Stimulated activated CD4-positive, alpha-beta T cell treated with anti-CD3 and anti-CD28 coated beads, Interleukin-15, amount 100 ng/mL, for 48 hours (primary cell): ENCODE measurements around the gene MYRIP.
A peak's percentile ranks its signal among the peaks of the same experiment; 100 is the strongest.
"Not testable (repeated sequence)": the region's sequence is repeated elsewhere in the genome, so short reads cannot be mapped to it uniquely, and the experiment has no call there.

ENCODE experiments used
- DNase-seq, 2 donors: peaks; one replicate each; pipeline ENCODE4 v3.0.0-alpha.2; 2020; ENCODE audit warnings: low read depth in 2 of 2

MYRIP gene

GRCh38 chr3:40129981-40130380 is 320.6 kb downstream of the MYRIP start:
- no peak for DNase-seq

- DNase-seq = no peak
Observed at GRCh38 chr3:40130721-40131120, 321.3 kb downstream of the MYRIP start.

GRCh38 chr3:40133886-40134575 is 324.6 kb downstream of the MYRIP start:
- DNase-seq = not testable (repeated sequence)

- DNase-seq = no peak
Observed at GRCh38 chr3:40137591-40138295, 328.3 kb downstream of the MYRIP start.

- DNase-seq = no peak
Observed at GRCh38 chr3:40143283-40144090, 334.1 kb downstream of the MYRIP start.

GRCh38 chr3:40148827-40149226 is 339.4 kb downstream of the MYRIP start:
- no peak for DNase-seq

- DNase-seq = no peak
Observed at GRCh38 chr3:40152482-40153133, 343.2 kb downstream of the MYRIP start.

- DNase-seq = no peak
Observed at GRCh38 chr3:40160933-40161332, 351.5 kb downstream of the MYRIP start.

- no peak for DNase-seq
Observed at GRCh38 chr3:40162616-40163015, 353.2 kb downstream of the MYRIP start.

GRCh38 chr3:40166997-40167396 is 357.6 kb downstream of the MYRIP start:
- no peak for DNase-seq

- DNase-seq = no peak
Observed at GRCh38 chr3:40167958-40168357, 358.5 kb downstream of the MYRIP start.

GRCh38 chr3:40169983-40170382 is 360.6 kb downstream of the MYRIP start:
- no peak for DNase-seq

GRCh38 chr3:40170395-40170794 is 361.0 kb downstream of the MYRIP start:
- no peak for DNase-seq

GRCh38 chr3:40172560-40172959 is 363.2 kb downstream of the MYRIP start:
- DNase-seq = no peak

- no peak for DNase-seq
Observed at GRCh38 chr3:40173227-40173721, 363.9 kb downstream of the MYRIP start.

- no peak for DNase-seq
Observed at GRCh38 chr3:40178012-40178594, 368.7 kb downstream of the MYRIP start.

- DNase-seq = peak; percentile 21 to 45
Observed at GRCh38 chr3:40179016-40179415, 369.6 kb downstream of the MYRIP start.

- DNase-seq = no peak
Observed at GRCh38 chr3:40181182-40181581, 371.8 kb downstream of the MYRIP start.

- no peak for DNase-seq
Observed at GRCh38 chr3:40185029-40185695, 375.8 kb downstream of the MYRIP start.

- DNase-seq = no peak
Observed at GRCh38 chr3:40186508-40186907, 377.1 kb downstream of the MYRIP start.

- no peak for DNase-seq
Observed at GRCh38 chr3:40187945-40188344, 378.5 kb downstream of the MYRIP start.
